CD4-positive, alpha-beta T cell treated with Interleukin-10 for 1 hour (primary cell): Measurements from ENCODE around the gene ITGAV.

Experiments
- DNase-seq: peaks from one replicate; pipeline ENCODE4 v3.0.0-alpha.2; 2020

ITGAV gene

DNA sequence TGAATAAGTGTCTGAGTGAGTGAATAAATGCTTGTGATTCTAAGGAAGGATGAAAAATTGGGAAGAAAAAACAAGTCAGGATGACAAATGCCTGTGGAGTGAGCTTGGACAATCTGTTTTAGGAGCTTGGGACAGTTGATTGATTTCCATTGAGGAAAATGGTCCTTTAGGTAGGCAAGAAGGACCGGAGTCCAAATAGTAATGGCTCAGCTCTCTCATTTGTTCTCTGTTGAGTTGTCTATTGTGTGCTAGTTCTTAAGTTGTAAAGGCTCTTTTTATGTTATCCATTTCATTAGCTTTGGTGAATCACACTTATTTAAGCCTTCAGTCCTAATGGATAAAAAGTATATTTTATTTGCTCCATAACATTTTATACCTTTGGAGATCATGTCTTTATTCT lies 135.9 kb downstream of the ITGAV start:
- DNase-seq = no peak

DNA sequence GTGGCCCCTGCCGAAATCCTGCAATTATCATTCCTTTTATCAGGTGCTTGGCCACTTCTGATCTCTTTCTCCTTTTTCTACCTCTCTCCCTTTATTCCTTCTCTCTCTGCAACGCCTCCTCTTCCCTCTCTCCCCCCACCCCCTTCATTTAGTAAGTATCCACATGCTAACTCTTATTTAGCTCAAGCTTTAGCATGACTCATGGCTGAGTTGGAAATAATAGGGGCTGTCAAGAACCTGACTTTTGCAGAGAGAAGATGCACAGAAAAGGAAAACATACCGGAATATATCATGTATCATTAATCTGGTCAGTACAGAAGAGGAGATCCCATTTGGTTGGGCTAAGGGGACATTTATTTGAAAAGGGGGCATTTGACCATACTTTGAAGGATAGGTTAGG lies 137.1 kb downstream of the ITGAV start:
- DNase-seq = no peak

DNA sequence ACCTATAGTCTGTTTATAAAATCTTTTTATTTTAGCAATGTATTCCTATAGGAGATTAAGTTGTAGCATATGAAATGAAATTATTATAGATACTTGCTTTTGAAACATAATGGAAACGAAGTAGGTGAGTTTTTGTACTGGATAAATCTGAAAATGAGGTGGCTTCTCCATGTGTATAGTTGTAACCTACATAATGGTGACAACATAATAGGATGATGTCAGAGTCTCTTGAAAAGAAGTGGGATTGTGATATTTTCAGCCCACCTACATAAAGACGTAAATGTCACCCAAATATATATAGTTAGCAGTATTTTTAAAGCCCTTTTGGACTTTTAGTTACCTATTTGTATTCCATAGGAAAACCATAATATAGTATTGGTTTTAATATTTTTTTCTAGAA lies 138.8 kb downstream of the ITGAV start:
- DNase-seq = no peak
